Measurements from ENCODE around the gene IGSF23.

The IGSF23 gene

DNA sequence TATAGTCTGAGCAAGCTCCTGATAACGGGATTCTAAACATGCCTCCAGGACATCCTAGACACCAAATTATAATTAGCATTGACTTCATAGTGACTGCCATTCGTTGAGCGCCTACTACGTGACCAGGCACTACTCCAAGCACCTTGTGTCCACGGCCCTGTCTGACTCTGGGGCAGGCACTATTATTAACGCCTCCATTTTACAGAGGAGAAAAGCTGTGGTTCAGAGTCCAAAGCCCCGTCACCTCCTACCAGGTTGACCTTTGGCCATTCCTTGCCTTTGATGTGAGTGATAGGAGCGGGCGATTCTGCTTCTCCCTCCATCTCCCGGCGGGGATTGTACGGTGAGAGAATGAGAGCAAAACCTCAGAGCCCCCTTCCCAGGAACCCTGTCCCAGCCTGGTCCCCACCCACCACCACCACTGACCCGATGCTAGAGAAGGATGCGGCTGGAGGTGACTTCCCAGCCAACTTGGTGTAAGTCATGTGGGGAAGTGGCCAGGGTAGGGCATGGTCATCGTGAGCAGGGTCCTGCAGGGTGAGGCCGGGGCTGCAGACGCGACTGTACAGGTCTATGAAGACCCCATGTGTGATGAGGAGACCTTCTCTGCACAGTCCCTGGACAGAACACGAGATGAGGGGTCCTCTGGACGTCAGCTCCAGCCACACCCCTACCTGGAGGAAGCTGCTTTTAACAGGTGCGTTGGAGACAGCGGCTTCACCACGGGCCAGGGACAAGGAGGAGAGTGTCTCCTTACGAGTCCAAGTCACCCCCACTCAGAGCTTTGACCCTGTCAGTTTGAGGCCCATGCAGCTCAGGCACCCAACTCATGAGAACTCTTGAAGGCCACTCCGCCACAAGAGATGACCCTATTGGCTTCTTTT, at the start of gene IGSF23:
Gene IGSF23, plus strand, starts transcription at position 269 of the 884 bp plus-strand sequence. Its CDS starts 83 bp downstream, at position 352.
- TF ChIP-seq TCF4 (CRISPR knock-in tag; IDR thresholded peaks at IDR 0.05; ENCODE audit: borderline replicate concordance) (no peak), ZNF8 (CRISPR knock-in tag; IDR thresholded peaks at IDR 0.05) (no peak), PPARA (CRISPR knock-in tag; IDR thresholded peaks at IDR 0.05; ENCODE audit: borderline replicate concordance) (no peak), PATZ1 (CRISPR knock-in tag; IDR thresholded peaks at IDR 0.05; ENCODE audit: borderline replicate concordance) (no peak), OSR1 (CRISPR knock-in tag; IDR thresholded peaks at IDR 0.05) (no peak), ZNF565 (CRISPR knock-in tag; conservative IDR thresholded peaks at IDR 0.05; ENCODE audit: low read depth) (no peak), ARNTL (CRISPR knock-in tag; IDR thresholded peaks at IDR 0.05; ENCODE audit: borderline replicate concordance, low read depth) (no peak), TSHZ2 (CRISPR knock-in tag; IDR thresholded peaks at IDR 0.05) (no peak), CSRNP3 (CRISPR knock-in tag; IDR thresholded peaks at IDR 0.05) (no peak), CSDC2 (CRISPR knock-in tag; IDR thresholded peaks at IDR 0.05) (no peak), BACH2 (CRISPR knock-in tag; IDR thresholded peaks at IDR 0.05; ENCODE audit: borderline replicate concordance) (no peak), ZC3H10 (CRISPR knock-in tag; IDR thresholded peaks at IDR 0.05) (no peak), ZFP30 (CRISPR knock-in tag; IDR thresholded peaks at IDR 0.05) (no peak), ESRRG (CRISPR knock-in tag; IDR thresholded peaks at IDR 0.05) (no peak), ZNF70 (CRISPR knock-in tag; IDR thresholded peaks at IDR 0.05) (no peak), CREB5 (CRISPR knock-in tag; IDR thresholded peaks at IDR 0.05; ENCODE audit: low read depth) (no peak), ISL1 (CRISPR knock-in tag; IDR thresholded peaks at IDR 0.05) (no peak), GLIS3 (CRISPR knock-in tag; IDR thresholded peaks at IDR 0.05) (no peak), RARB (CRISPR knock-in tag; IDR thresholded peaks at IDR 0.05) (no peak)
- TF ChIP-seq, protein P1, sequence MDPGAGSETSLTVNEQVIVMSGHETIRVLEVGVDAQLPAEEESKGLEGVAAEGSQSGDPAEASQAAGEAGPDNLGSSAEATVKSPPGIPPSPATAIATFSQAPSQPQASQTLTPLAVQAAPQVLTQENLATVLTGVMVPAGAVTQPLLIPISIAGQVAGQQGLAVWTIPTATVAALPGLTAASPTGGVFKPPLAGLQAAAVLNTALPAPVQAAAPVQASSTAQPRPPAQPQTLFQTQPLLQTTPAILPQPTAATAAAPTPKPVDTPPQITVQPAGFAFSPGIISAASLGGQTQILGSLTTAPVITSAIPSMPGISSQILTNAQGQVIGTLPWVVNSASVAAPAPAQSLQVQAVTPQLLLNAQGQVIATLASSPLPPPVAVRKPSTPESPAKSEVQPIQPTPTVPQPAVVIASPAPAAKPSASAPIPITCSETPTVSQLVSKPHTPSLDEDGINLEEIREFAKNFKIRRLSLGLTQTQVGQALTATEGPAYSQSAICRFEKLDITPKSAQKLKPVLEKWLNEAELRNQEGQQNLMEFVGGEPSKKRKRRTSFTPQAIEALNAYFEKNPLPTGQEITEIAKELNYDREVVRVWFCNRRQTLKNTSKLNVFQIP (CRISPR knock-in tag; IDR thresholded peaks at IDR 0.05; ENCODE audit: borderline replicate concordance, low read depth): no peak
- ATAC-seq: no peak

GRCh38 chr19:44566984-44567383, 46.4 kb upstream of the IGSF23 start:
- no peak for ATAC-seq
- TF ChIP-seq CSRNP3 (CRISPR knock-in tag; IDR thresholded peaks at IDR 0.05): no peak
- TF ChIP-seq ESRRG (CRISPR knock-in tag; IDR thresholded peaks at IDR 0.05): no peak
- no peak for TF ChIP-seq CSDC2 (CRISPR knock-in tag; IDR thresholded peaks at IDR 0.05)
- no peak for TF ChIP-seq ZC3H10 (CRISPR knock-in tag; IDR thresholded peaks at IDR 0.05)
- TF ChIP-seq ZNF8 (CRISPR knock-in tag; IDR thresholded peaks at IDR 0.05): no peak
- TF ChIP-seq, protein P1 (CRISPR knock-in tag; IDR thresholded peaks at IDR 0.05; ENCODE audit: borderline replicate concordance, low read depth): no peak
- no peak for TF ChIP-seq PATZ1 (CRISPR knock-in tag; IDR thresholded peaks at IDR 0.05; ENCODE audit: borderline replicate concordance)
- no peak for TF ChIP-seq PPARA (CRISPR knock-in tag; IDR thresholded peaks at IDR 0.05; ENCODE audit: borderline replicate concordance)
- TF ChIP-seq OSR1 (CRISPR knock-in tag; IDR thresholded peaks at IDR 0.05): no peak
- no peak for TF ChIP-seq ZNF70 (CRISPR knock-in tag; IDR thresholded peaks at IDR 0.05)
- no peak for TF ChIP-seq ARNTL (CRISPR knock-in tag; IDR thresholded peaks at IDR 0.05; ENCODE audit: borderline replicate concordance, low read depth)
- TF ChIP-seq SNAI2 (CRISPR knock-in tag; IDR thresholded peaks at IDR 0.05): no peak
- TF ChIP-seq TOX (CRISPR knock-in tag; IDR thresholded peaks at IDR 0.05; ENCODE audit: borderline replicate concordance): no peak

Data from SK-N-SH treated with all-trans-retinoic acid at 6 μM for 48 hours (cell line).